COLO668 (cell line): ENCODE measurements around the gene IL12RB2.

ENCODE experiments used
- DNase-seq: peaks from one replicate; lab custom pipeline; 2025; ENCODE audit not compliant: unreplicated experiment; lab: John Stamatoyannopoulos, UW

IL12RB2 gene

GRCh38 chr1:67308136-67308535 lies 463 bp downstream of the IL12RB2 start:
- no peak for DNase-seq

GRCh38 chr1:67312615-67313014 lies 4.9 kb downstream of the IL12RB2 start:
- no peak for DNase-seq

- DNase-seq, result no peak
Observed at GRCh38 chr1:67313934-67314671, 6.4 kb downstream of the IL12RB2 start.

- DNase-seq, result no peak
Observed at GRCh38 chr1:67314696-67315095, 7.0 kb downstream of the IL12RB2 start.

- DNase-seq, result no peak
Observed at GRCh38 chr1:67316180-67316902, 8.7 kb downstream of the IL12RB2 start.

- no peak for DNase-seq
Observed at GRCh38 chr1:67316918-67317317, 9.2 kb downstream of the IL12RB2 start.

- DNase-seq, result no peak
Observed at GRCh38 chr1:67317803-67318202, 10.1 kb downstream of the IL12RB2 start.

- no peak for DNase-seq
Observed at GRCh38 chr1:67322442-67322841, 14.8 kb downstream of the IL12RB2 start.

- no peak for DNase-seq
Observed at GRCh38 chr1:67323087-67323486, 15.4 kb downstream of the IL12RB2 start.

GRCh38 chr1:67324068-67324467 lies 16.4 kb downstream of the IL12RB2 start:
- DNase-seq, result no peak

GRCh38 chr1:67327864-67328466 lies 20.3 kb downstream of the IL12RB2 start:
- DNase-seq, result no peak

GRCh38 chr1:67332653-67333529 lies 25.2 kb downstream of the IL12RB2 start:
- DNase-seq, result no peak

GRCh38 chr1:67333603-67334002 lies 25.9 kb downstream of the IL12RB2 start:
- DNase-seq, result no peak

- DNase-seq, result no peak
Observed at GRCh38 chr1:67335411-67335810, 27.7 kb downstream of the IL12RB2 start.

- DNase-seq, result no peak
Observed at GRCh38 chr1:67336157-67336556, 28.5 kb downstream of the IL12RB2 start.

GRCh38 chr1:67336783-67337182 lies 29.1 kb downstream of the IL12RB2 start:
- no peak for DNase-seq

- no peak for DNase-seq
Observed at GRCh38 chr1:67338642-67339041, 31.0 kb downstream of the IL12RB2 start.

- no peak for DNase-seq
Observed at GRCh38 chr1:67339623-67340343, 32.1 kb downstream of the IL12RB2 start.

GRCh38 chr1:67342076-67342890 lies 34.6 kb downstream of the IL12RB2 start:
- DNase-seq, result no peak

GRCh38 chr1:67345556-67345955 lies 37.9 kb downstream of the IL12RB2 start:
- DNase-seq, result no peak
